ENCODE data around the gene CTRL. TPM values are rescaled to one million over a fixed set of nuclear protein-coding genes. Genes with fewer than 3 reads are reported as not detected.

The CTRL gene
- total RNA-seq, 2 experiments from 2014 or later = 2.9 to 3.1 TPM

DNA sequence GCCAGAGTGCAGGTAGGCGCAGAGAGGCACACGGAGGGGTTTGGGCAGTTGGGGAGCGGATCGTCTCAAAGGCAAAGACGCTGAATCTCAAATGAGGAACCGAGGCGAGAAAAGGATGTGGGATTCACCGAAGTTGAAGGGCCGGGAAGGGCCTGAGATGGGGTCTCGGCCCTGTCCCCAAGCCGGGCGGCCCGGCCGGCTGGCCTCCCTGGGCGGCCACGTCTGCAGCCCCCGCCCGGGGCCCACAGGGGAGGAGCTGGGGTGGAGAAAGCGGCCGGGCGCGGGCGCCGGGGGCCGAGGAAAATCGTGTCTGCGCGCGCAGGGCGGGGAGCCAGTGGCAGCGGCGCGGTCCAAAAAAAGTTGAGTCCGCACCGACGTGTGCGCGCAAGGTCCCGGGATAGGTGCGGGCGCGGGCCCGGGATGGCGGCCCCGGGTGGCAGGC lies 36.3 kb upstream of the CTRL start:
- Mint-ChIP-seq H3K27ac (peak overlapping the region; percentile 78), H3K4me1 (ENCODE audit: low read depth) (peaks cover 18% of the 10 kb centered on the region), H3K27me3 (no peaks in the 10 kb centered on the region), H3K9me3 (no peaks in the 10 kb centered on the region), H3K4me3 (peak overlapping the region; percentile 99), H3K36me3 (no peaks in the 10 kb centered on the region)
- intact Hi-C loops (cut with micrococcal nuclease) = loop anchor here (1.0 to 2.0 kb wide), 3 partner anchors 31 to 73 kb away; partner anchors contain the start of genes DPEP2 and PSMB10
- ChIA-PET CTCF (interaction anchor here (0.7 kb wide), 1 partner anchor 421 kb away, joined by 3 read pairs; no protein-coding TSS in a partner anchor), POLR2A (interaction anchor here (0.8 to 1.7 kb wide), 2 partner anchors 31 to 102 kb away, joined by 3 to 6 read pairs; partner anchors contain the start of gene PSMB10)
- DNase-seq = peak; percentile 47

DNA sequence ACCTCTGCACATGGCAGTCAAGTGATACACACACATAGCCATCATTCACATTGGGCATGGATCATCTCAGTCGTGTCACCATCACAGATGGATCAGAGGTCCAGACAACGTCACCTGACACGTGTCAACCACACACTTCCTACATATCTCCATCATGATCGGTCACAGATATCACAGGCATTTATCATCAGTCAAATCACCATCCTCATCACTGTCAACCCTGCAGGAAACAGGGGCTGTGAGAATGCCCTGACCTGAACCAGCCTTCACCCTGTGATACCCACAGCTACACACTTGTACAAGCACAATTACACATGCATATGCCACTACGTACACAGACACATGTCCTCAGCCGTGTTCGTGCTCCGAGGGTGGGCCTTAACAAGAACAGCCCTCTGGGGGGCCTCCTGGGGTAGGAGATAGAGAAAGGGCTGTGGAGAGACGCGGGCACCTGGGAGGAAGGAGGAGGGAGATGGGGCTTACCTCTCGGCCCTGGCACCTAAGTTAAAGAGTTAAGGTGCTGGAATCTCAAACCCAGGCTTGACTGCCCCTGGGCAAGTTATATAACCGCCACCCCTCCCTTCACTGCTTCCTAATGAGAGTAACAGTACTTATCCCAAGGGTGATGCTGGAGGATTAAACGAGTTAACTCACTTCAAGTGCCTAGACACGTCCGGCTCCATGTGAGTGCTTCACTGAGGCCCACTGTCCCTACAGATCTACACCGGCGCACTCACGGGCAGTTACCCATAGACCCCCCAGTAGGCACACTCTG lies 35.7 kb upstream of the CTRL start:
- Mint-ChIP-seq H3K36me3 (peaks cover 3% of the 10 kb centered on the region), H3K4me3 (peak overlapping the region; percentile 99), H3K4me1 (ENCODE audit: low read depth) (peaks cover 18% of the 10 kb centered on the region), H3K27ac (peak overlapping the region; percentile 78), H3K9me3 (no peaks in the 10 kb centered on the region), H3K27me3 (no peaks in the 10 kb centered on the region)
- POLR2A ChIA-PET = interaction anchor here (0.8 kb wide), 1 partner anchor 102 kb away, joined by 3 read pairs; no protein-coding TSS in a partner anchor
- CTCF ChIA-PET = interaction anchor here (0.7 to 1.3 kb wide), 4 partner anchors 26 to 420 kb away, joined by 3 to 4 read pairs (median 3); no protein-coding TSS in a partner anchor
- DNase-seq = peak; percentile 62
- intact Hi-C loops (cut with micrococcal nuclease) = no loop called here

DNA sequence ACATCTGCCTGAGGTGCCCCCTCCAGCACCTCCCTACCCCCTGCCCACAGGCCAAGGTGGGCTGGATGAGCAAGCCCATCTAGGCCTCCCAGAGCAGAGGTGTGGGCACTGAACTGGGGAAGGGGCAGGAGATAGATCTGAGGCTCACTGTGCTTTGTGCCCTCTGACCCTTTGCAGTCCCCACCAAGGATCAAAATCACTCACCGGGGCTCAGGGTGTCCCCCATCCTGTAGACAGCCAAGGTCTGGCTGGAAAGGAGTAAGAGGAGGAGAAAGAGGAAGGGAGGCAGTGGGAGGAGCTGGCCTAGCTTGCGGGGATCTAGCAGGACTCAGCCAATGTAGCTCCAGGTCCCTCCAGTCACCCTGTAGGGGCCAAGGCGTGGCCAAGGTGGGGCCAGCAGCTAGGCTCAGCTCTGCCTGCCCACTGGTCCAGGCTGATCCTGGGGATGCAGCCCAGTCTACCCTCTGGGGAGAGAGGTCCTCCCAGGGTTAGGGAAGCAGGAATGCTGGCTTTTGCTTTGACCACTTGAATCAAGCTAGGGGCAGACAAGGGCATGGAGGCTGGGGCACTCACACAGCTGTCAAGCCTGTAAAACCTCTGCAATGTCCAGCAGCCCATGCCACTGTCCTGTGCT lies 35.0 kb upstream of the CTRL start:
- peaks cover 18% of the 10 kb centered on the region for H3K4me1 Mint-ChIP-seq (ENCODE audit: low read depth)

DNA sequence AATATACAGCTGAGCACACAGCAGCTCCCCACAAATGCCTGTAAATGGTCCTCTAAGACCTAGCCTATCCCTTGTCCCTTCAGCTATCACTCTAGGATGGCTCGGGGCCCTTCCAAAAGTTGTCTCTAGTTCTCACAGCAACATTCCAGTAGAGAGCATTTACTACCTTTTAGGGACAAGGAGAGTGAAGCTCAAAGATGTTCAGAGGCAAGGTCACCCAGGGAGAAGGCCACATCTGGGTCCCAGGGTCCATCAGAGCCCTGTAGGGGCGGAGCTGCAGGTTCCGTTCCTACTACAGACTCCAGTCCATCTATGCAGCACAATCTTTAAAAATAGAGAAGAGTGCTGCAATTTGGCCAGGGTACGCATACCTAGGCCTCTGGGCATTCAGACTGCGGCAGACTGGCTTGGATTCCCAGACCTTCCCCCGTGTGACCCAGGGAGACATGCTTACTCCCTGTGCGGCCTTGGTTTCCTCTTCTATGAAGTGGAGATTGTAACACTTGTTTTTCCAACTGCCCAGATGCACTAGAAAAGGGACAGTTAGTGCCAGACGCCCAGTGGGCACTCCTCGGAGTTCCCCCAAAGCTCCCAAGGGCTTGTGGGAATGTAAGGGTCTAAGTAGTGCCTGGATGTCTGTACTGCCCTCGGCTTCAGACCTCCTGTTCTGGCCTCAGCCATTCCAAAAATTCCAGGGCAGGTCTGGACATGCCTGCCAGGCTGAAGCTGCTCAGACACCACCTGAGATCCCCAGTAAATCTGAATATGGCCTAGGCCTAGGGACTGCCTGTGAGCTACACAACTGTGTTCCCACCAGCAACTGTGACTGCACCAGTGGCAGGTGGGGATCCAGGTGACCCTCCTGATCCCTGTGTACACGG lies 34.2 kb upstream of the CTRL start:
- ChIA-PET POLR2A (no interaction called here), CTCF (interaction anchor here (0.9 to 1.7 kb wide), 6 partner anchors 14 to 75 kb away, joined by 3 to 6 read pairs (median 3); no protein-coding TSS in a partner anchor)
- Mint-ChIP-seq H3K4me3 (no peak overlapping the region), H3K27ac (no peak overlapping the region), H3K36me3 (peaks cover 9% of the 10 kb centered on the region), H3K4me1 (ENCODE audit: low read depth) (peaks cover 18% of the 10 kb centered on the region), H3K27me3 (no peaks in the 10 kb centered on the region), H3K9me3 (no peaks in the 10 kb centered on the region)
- no peak for DNase-seq
- intact Hi-C loops (cut with micrococcal nuclease) = no loop called here

More for the DNA sequence above, 35.0 kb upstream of the CTRL start:
- Mint-ChIP-seq H3K27me3 (no peaks in the 10 kb centered on the region), H3K27ac (no peak overlapping the region), H3K9me3 (no peaks in the 10 kb centered on the region), H3K4me3 (peak overlapping the region; percentile 99), H3K36me3 (peaks cover 3% of the 10 kb centered on the region)
- intact Hi-C loops (cut with micrococcal nuclease) = no loop called here
- CTCF ChIA-PET = interaction anchor here (1.1 to 1.3 kb wide), 3 partner anchors 25 to 74 kb away, joined by 3 to 4 read pairs (median 3); no protein-coding TSS in a partner anchor
- no peak for DNase-seq
- POLR2A ChIA-PET = no interaction called here

DNA sequence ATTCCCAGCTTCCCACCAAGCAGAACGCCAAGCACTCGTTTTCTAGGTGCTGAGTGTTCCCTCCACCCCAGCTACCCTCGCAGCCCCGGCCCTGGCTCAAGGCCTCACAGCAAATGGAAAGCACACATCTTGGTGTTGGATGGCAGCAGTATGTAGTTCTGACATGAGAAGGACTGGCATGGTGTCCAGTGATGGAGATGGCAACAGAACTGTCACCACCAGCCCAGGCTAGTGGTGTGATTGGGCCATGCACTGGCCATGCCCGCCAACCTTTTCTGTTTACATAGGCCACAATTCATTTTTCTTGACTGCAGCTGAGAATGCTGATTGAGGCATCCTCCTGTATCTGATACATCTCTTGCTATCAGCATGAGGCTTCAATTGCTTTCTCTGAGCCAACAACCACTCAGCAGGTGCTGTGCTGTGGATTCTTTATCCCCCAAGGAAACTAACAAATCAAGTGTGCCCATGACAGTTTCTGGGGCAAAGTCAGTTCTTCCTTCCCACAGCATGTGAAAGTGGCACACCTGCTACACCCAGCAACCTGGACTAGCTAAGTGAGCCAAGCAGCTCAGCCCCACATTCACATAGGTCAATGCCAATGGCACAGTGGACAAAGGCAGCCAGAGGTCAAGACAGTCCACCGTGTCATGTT lies 32.9 kb upstream of the CTRL start:
- intact Hi-C loops (cut with micrococcal nuclease) = no loop called here
- H3K27ac Mint-ChIP-seq = no peak overlapping the region
- no peaks in the 10 kb centered on the region for H3K9me3 Mint-ChIP-seq
- H3K4me1 Mint-ChIP-seq (ENCODE audit: low read depth) = peaks cover 15% of the 10 kb centered on the region
- H3K27me3 Mint-ChIP-seq = no peaks in the 10 kb centered on the region
- no peak for DNase-seq
- H3K4me3 Mint-ChIP-seq = no peak overlapping the region
- CTCF ChIA-PET = interaction anchor here (0.8 to 1.7 kb wide), 3 partner anchors 13 to 35 kb away, joined by 3 to 6 read pairs (median 3); no protein-coding TSS in a partner anchor
- H3K36me3 Mint-ChIP-seq = peaks cover 15% of the 10 kb centered on the region
- POLR2A ChIA-PET = no interaction called here

DNA sequence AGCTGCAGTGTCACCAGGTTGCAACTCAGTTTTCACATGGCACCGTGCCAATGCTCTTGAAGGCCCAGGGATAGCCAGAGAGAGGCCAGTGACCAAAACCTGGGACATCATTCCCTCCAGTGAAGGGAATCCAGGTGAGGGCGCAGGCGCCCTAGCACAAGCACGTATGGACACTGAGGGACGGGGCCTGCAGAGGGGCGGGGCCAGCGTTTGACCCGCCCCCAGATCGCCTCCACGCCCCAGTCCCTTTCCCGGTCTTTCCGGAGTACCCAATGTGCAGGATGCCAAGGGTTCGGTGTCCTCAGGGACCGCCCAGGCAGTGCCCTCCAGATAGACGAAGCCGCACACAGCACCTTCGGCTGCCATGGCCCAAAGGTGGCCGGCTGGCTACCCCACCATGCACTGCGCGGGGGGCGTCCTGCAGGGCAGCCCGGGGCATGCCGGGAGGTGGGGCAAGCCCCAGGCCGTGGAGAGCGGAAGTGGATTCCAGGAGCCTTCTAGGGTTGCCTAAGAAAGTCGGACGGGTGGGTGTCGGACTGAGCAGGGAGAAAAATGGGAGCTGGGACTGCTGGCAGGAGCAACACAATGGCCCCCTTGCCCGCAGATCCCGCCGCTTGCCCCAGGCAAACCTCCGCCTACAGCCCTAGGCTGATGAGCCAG lies 32.1 kb upstream of the CTRL start:
- Mint-ChIP-seq H3K27me3 (no peaks in the 10 kb centered on the region), H3K4me3 (no peak overlapping the region), H3K9me3 (no peaks in the 10 kb centered on the region), H3K27ac (no peak overlapping the region), H3K36me3 (peaks cover 15% of the 10 kb centered on the region), H3K4me1 (ENCODE audit: low read depth) (peaks cover 11% of the 10 kb centered on the region)
- CTCF ChIA-PET = interaction anchor here (0.8 kb wide), 1 partner anchor 34 kb away, joined by 3 read pairs; no protein-coding TSS in a partner anchor
- intact Hi-C loops (cut with micrococcal nuclease) = no loop called here
- POLR2A ChIA-PET = no interaction called here
- DNase-seq = no peak

DNA sequence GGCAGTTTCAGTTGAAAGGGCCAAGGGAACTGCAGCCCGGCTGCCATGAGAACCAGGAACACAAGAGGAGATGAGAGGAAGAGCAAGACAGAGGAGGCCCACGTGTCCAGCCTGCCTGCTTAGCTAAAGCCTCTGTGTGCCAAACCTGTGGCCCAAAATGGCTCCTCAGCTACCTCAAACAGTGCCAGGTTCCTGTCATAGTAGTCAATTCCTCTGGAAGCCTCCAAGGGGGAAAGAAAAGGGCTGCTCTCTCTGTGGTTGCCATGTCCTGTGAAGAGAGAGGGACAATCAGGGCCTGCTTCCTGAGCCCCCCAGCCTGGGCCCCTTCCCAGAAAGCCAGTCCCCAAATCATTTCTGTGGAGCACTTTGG lies 31.6 kb upstream of the CTRL start:
- POLR2A ChIA-PET = no interaction called here
- intact Hi-C loops (cut with micrococcal nuclease) = no loop called here
- CTCF ChIA-PET = interaction anchor here (0.7 kb wide), 1 partner anchor 147 kb away, joined by 3 read pairs; no protein-coding TSS in a partner anchor
- no peak for DNase-seq
- peaks cover 10% of the 10 kb centered on the region for H3K4me1 Mint-ChIP-seq (ENCODE audit: low read depth)
- H3K9me3 Mint-ChIP-seq = no peaks in the 10 kb centered on the region
- no peak overlapping the region for H3K4me3 Mint-ChIP-seq
- H3K36me3 Mint-ChIP-seq = peaks cover 15% of the 10 kb centered on the region
- H3K27ac Mint-ChIP-seq = no peak overlapping the region
- no peaks in the 10 kb centered on the region for H3K27me3 Mint-ChIP-seq

DNA sequence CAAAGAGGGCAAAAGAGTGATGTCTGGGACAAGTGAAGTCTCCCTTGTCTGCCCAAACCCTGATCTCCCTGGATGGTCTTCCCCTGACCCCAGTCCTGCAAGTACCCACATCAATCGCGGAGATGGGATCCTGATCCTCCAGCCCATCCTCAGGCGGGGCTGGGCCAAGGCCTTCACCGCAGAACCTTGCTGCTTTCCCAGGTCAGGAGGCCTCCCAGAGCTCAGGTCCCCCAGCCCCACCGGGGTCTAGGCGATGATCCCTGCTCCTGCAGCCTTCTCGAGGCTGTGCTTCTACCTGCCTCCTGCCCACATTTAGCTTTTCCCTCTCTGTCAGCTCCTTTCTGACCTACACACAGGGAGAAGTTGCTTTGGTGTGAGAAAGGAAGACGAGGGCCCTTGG lies 30.5 kb upstream of the CTRL start:
- CTCF ChIA-PET = interaction anchor here (0.6 to 1.3 kb wide), 2 partner anchors 21 to 28 kb away, joined by 3 read pairs; no protein-coding TSS in a partner anchor
- POLR2A ChIA-PET = no interaction called here
- intact Hi-C loops (cut with micrococcal nuclease) = no loop called here
- Mint-ChIP-seq H3K4me1 (ENCODE audit: low read depth) (peaks cover 5% of the 10 kb centered on the region), H3K9me3 (no peaks in the 10 kb centered on the region), H3K4me3 (no peak overlapping the region), H3K27ac (no peak overlapping the region), H3K36me3 (peaks cover 15% of the 10 kb centered on the region), H3K27me3 (no peaks in the 10 kb centered on the region)
- DNase-seq = no peak

DNA sequence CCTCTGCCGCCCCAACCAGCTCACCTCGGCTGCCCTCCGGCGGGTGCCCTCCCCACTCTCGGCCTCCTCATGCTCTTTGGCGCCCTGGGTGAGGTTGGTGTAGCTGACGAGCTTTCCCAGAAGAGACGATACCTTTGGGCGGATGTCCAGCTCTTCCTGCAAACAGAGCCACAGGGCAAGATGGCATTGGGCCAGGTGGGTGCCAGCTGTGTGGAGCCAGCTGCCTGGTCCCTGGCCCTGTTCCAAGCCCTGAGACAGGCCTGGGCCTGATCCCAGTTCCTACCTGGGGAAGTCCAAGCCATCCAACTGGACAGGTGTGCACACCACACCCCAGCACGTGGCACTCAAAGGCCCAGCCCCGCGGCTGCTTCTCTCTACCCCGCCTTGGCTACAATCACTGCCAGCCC lies 29.9 kb upstream of the CTRL start:
- DNase-seq = no peak
- H3K27ac Mint-ChIP-seq = no peak overlapping the region
- H3K36me3 Mint-ChIP-seq = peaks cover 15% of the 10 kb centered on the region
- intact Hi-C loops (cut with micrococcal nuclease) = no loop called here
- H3K27me3 Mint-ChIP-seq = no peaks in the 10 kb centered on the region
- H3K9me3 Mint-ChIP-seq = no peaks in the 10 kb centered on the region
- ChIA-PET CTCF (interaction anchor here (1.3 to 1.6 kb wide), 2 partner anchors 19 to 20 kb away, joined by 3 to 6 read pairs; no protein-coding TSS in a partner anchor), POLR2A (no interaction called here)
- no peak overlapping the region for H3K4me3 Mint-ChIP-seq
- H3K4me1 Mint-ChIP-seq (ENCODE audit: low read depth) = peaks cover 2% of the 10 kb centered on the region

DNA sequence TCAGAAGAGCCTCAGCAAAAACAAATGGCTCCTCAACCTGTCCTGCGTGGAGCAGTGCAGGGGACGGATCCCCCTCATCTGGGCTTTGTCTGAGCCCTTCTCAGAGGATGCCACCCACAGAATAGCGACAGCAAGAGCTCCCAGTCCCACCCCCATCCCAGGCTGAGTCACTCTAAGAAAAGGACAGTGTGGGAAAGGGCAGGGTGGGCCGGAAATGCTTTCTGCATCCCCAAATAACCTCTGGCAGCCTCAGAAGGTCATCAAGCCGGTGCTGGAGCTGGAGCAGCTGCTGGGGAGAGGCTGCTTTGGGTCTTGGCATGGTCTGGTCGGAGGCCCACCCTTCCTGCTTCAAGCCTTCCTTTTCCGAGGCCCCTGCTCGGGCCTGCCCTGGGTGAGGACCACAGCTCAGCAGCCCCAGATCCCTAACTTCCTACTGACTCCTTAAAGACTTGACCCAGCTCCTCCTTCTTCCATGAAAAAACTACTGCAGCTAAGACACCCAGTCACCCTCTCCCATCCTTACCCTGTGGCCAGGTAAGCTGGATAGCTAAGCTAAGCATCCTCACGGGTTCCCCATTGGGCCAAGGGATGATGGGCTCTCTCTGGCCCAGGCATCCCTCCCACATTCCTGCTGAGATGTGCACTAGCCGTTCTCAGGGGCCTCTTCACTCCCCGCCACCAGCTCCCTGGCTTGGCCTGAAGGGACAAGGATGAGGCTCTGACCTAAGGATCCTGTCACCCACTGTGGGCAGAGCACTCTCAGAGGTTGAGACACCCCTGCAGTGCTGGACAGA lies 28.1 kb upstream of the CTRL start:
- Mint-ChIP-seq H3K4me3 (no peak overlapping the region), H3K27me3 (no peaks in the 10 kb centered on the region), H3K9me3 (no peaks in the 10 kb centered on the region), H3K36me3 (peaks cover 15% of the 10 kb centered on the region), H3K4me1 (ENCODE audit: low read depth) (no peaks in the 10 kb centered on the region), H3K27ac (no peak overlapping the region)
- ChIA-PET CTCF (interaction anchor here (1.6 kb wide), 1 partner anchor 17 kb away, joined by 6 read pairs; no protein-coding TSS in a partner anchor), POLR2A (no interaction called here)
- intact Hi-C loops (cut with micrococcal nuclease) = no loop called here
- DNase-seq = no peak
